ENCODE data around the gene IL6R.
"Not testable (repeated sequence)": the region's sequence is repeated elsewhere in the genome, so short reads cannot be mapped to it uniquely, and the experiment has no call there.

Gene IL6R

GRCh38 chr1:154404984-154405746, at the start of gene IL6R:
Gene IL6R, plus strand, starts transcription at chr1:154405343. Its CDS starts 287 bp downstream, at chr1:154405630.
- DNase-seq: peak; percentile 70

GRCh38 chr1:154358519-154358918, 46.6 kb upstream of the IL6R start:
- no peak for DNase-seq

- DNase-seq: no peak
Observed at GRCh38 chr1:154360288-154360687, 44.9 kb upstream of the IL6R start.

- DNase-seq: not testable (repeated sequence)
Observed at GRCh38 chr1:154360881-154361280, 44.3 kb upstream of the IL6R start.

- no peak for DNase-seq
Observed at GRCh38 chr1:154361357-154361756, 43.8 kb upstream of the IL6R start.

- no peak for DNase-seq
Observed at GRCh38 chr1:154371436-154371835, 33.7 kb upstream of the IL6R start.

- not testable (repeated sequence) for DNase-seq
Observed at GRCh38 chr1:154373777-154374357, 31.3 kb upstream of the IL6R start.

GRCh38 chr1:154379301-154379700, 25.8 kb upstream of the IL6R start:
- no peak for DNase-seq

GRCh38 chr1:154384650-154385489, 20.3 kb upstream of the IL6R start:
- no peak for DNase-seq

- DNase-seq: peak; percentile 83
Observed at GRCh38 chr1:154386643-154387352, 18.3 kb upstream of the IL6R start.

- no peak for DNase-seq
Observed at GRCh38 chr1:154391086-154391770, 13.9 kb upstream of the IL6R start.

- no peak for DNase-seq
Observed at GRCh38 chr1:154398141-154398540, 7.0 kb upstream of the IL6R start.

- DNase-seq: no peak
Observed at GRCh38 chr1:154398678-154399077, 6.5 kb upstream of the IL6R start.

GRCh38 chr1:154400381-154400801, 4.8 kb upstream of the IL6R start:
- no peak for DNase-seq

GRCh38 chr1:154402409-154402921, 2.7 kb upstream of the IL6R start:
- DNase-seq: no peak

- DNase-seq: peak; percentile 28
Observed at GRCh38 chr1:154403261-154403943, 1.7 kb upstream of the IL6R start.

GRCh38 chr1:154403983-154404382, 1.2 kb upstream of the IL6R start:
- no peak for DNase-seq

- DNase-seq: no peak
Observed at GRCh38 chr1:154404511-154404931, 622 bp upstream of the IL6R start.

GRCh38 chr1:154405747-154406571, 816 bp downstream of the IL6R start:
- peak; percentile 69 for DNase-seq

- no peak for DNase-seq
Observed at GRCh38 chr1:154406572-154406879, 1.4 kb downstream of the IL6R start.

GRCh38 chr1:154406886-154407197, 1.7 kb downstream of the IL6R start:
- DNase-seq: no peak

Data from activated naive CD4-positive, alpha-beta T cell treated with anti-CD3 and anti-CD28 coated beads, Interleukin-2, amount 50 U/mL, for 16 hours (primary cell).